Left ventricle myocardium inferior (tissue), 1 donor: ENCODE data around the gene TGOLN2. TPM values are rescaled to one million over a fixed set of nuclear protein-coding genes. Genes with fewer than 3 reads are reported as not detected.
"Not testable (repeated sequence)": the region's sequence is repeated elsewhere in the genome, so short reads cannot be mapped to it uniquely, and the experiment has no call there.

ENCODE experiments used
- DNase-seq: peaks from one replicate; pipeline ENCODE4 v3.0.0-alpha.2; 2020
- H3K27ac ChIP-seq: fragments of 200-600 bp; replicated peaks from 2 replicates; pipeline ENCODE4 v1.8.0; 2021
- H3K27me3 ChIP-seq: fragments of 200-600 bp; 2 replicates; pipeline ENCODE4 v1.8.0; 2021; ENCODE audit warnings: low read depth
- H3K36me3 ChIP-seq: fragments of 200-600 bp; 2 replicates; pipeline ENCODE4 v1.8.0; 2021
- H3K4me1 ChIP-seq: fragments of 200-600 bp; 2 replicates; pipeline ENCODE4 v1.8.0; 2021
- H3K4me3 ChIP-seq: fragments of 200-600 bp; 2 replicates; pipeline ENCODE4 v1.8.0; 2021; ENCODE audit warnings: mild to moderate bottlenecking, moderate library complexity
- H3K9me3 ChIP-seq: fragments of 200-600 bp; replicated peaks from 2 replicates; pipeline ENCODE4 v1.8.0; 2021
- intact Hi-C: fragments of 100-400 bp; cut with micrococcal nuclease; formaldehyde crosslinking; loops from one replicate; pipeline ENCODE4 v1.11.0; 2022
- total RNA-seq: library from RNA; stranded (reverse); fragmentation: NEBNext Ultra II Directional; extraction: Animal tissue kit (Norgen Biotek cat#: 25700); gene quantifications from one replicate; pipeline ENCODE4 v1.2.1, GENCODE V29; 2021
- TF ChIP-seq, protein P1 (sequence below): fragments of 200-600 bp; IDR thresholded peaks from 2 replicates; pipeline ENCODE4 v1.8.0; 2021; ENCODE audit warnings: antibody characterized with exemption, mild to moderate bottlenecking, borderline replicate concordance
- donor health status: DM: no; HTN: yes; CAD: no; lungs with severe emphysema.

TGOLN2 gene
- total RNA-seq, 1 donor from 2014 or later: 71.5 TPM

DNA sequence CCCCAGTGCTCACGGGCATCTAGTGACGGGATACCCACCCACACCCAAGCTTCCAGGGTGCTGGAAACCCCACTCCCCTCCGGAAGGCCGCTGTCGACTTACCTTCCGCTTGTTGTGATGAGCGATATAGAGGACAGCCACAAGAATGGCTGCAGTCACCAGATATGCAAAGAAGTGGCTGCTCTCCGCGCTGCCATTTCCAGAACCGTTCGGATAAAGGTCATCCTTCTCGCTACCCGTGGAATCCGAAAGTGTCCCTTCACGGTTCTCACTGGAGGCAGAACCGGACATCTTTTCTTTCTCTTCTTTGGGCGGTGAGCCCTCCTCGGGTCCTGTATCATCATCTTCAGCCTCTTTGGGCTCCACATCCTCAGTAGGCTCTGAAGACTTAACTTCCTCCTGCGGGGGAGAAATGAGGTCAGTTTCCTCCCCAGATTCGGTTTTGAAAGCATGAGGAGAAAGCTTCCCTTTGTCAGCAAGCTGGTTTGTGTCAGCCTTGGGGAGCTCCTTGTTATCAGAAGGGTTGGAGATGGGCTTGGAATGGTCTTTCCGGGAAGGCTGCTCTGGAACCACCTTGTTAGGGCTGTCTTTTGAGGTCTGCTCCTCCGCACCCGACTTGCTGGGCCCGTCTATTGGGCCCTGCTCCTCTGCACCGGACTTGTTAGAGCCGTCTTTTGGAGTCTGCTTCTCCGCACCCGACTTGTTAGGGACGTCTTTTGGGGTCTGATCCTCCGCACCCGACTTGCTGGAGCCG, 1.2 kb downstream of the TGOLN2 start:
- Histone ChIP-seq H3K27me3 (no peaks in the 10 kb centered on the region), H3K4me1 (peaks cover 70% of the 10 kb centered on the region), H3K36me3 (peaks cover 34% of the 10 kb centered on the region), H3K27ac (peak overlapping the region; percentile 98), H3K4me3 (peak overlapping the region; percentile 81), H3K9me3 (no peaks in the 10 kb centered on the region)
- intact Hi-C loops: no loop called here
- TF ChIP-seq, protein P1, sequence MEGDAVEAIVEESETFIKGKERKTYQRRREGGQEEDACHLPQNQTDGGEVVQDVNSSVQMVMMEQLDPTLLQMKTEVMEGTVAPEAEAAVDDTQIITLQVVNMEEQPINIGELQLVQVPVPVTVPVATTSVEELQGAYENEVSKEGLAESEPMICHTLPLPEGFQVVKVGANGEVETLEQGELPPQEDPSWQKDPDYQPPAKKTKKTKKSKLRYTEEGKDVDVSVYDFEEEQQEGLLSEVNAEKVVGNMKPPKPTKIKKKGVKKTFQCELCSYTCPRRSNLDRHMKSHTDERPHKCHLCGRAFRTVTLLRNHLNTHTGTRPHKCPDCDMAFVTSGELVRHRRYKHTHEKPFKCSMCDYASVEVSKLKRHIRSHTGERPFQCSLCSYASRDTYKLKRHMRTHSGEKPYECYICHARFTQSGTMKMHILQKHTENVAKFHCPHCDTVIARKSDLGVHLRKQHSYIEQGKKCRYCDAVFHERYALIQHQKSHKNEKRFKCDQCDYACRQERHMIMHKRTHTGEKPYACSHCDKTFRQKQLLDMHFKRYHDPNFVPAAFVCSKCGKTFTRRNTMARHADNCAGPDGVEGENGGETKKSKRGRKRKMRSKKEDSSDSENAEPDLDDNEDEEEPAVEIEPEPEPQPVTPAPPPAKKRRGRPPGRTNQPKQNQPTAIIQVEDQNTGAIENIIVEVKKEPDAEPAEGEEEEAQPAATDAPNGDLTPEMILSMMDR: no peak
- no peak for DNase-seq

GRCh38 chr2:85325466-85325811, 2.4 kb downstream of the TGOLN2 start:
- Histone ChIP-seq H3K36me3 (peaks cover 45% of the 10 kb centered on the region), H3K4me1 (peaks cover 78% of the 10 kb centered on the region), H3K4me3 (peak overlapping the region; percentile 81), H3K27me3 (no peaks in the 10 kb centered on the region), H3K9me3 (no peaks in the 10 kb centered on the region), H3K27ac (no peak overlapping the region)
- DNase-seq: no peak
- TF ChIP-seq, protein P1: no peak
- intact Hi-C loops: no loop called here

DNA sequence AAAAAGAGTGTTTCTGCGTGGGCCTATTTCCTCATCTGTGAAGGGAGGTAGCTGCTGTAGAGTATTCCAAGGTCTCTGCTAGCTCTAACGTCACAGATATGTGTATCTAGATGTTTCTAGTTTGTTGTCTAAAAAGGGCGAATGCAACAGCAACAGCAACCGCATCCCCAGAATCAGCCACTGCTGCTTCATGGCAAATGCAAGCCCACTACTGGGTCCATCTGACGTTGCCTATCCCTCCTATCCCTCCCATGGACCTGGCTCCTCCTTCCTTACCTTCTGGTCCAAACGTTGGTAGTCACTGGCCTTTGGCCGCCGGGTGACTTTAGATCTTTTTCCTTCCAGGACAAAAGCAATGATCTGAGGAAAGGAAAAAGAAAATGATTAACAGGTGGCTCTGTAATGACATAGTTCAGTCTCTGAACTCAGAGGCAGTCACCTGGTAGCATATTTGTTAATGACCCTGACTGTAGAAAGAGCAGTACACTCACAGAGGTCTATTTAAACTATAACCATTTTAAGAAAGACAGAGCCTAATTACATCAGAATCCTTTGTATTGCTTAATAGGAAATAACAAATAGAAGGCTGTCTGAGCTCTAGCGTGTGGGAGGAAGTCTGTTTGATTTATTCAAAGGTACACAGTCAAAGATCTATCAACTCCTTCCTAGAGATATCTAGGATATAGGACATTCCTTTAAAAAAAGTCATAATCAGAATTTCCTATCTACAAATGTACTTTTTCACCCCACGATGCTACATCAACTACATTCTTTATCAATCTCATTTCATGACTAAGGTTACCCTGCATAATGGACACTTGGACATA, 2.9 kb downstream of the TGOLN2 start:
- no peak for DNase-seq
- intact Hi-C loops: no loop called here
- Histone ChIP-seq H3K27me3 (no peaks in the 10 kb centered on the region), H3K4me1 (peaks cover 78% of the 10 kb centered on the region), H3K27ac (no peak overlapping the region), H3K4me3 (peak overlapping the region; percentile 81), H3K9me3 (no peaks in the 10 kb centered on the region), H3K36me3 (peaks cover 51% of the 10 kb centered on the region)
- TF ChIP-seq, protein P1: no peak

DNA sequence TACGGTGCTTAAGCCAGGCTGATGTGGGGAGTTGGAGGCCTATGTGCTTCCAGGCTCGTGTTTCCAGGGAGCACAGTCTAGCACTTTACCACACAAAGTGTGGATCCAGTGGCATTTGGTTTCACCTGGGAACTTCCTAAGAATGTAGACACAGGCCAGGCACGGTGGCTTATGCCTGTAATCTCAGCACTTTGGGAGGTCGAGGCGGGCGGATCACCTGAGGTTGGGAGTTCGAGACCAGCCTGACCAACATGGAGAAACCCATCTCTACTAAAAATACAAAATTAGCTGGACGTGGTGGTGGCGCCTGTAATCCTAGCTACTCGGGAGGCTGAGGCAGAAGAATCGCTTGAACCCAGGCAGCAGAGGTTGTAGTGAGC, 3.8 kb downstream of the TGOLN2 start:
- H3K27ac ChIP-seq, DNase-seq, H3K9me3 ChIP-seq, H3K4me3 ChIP-seq, intact Hi-C loops, H3K27me3 ChIP-seq: not testable (repeated sequence)
- Histone ChIP-seq H3K4me1 (peaks cover 79% of the 10 kb centered on the region), H3K36me3 (peaks cover 58% of the 10 kb centered on the region)

GRCh38 chr2:85323351-85323987, 4.3 kb downstream of the TGOLN2 start:
- DNase-seq: no peak
- Histone ChIP-seq H3K4me3 (no peak overlapping the region), H3K27me3 (no peaks in the 10 kb centered on the region), H3K27ac (no peak overlapping the region), H3K36me3 (peaks cover 62% of the 10 kb centered on the region), H3K4me1 (peaks cover 80% of the 10 kb centered on the region), H3K9me3 (no peaks in the 10 kb centered on the region)
- intact Hi-C loops: no loop called here
- TF ChIP-seq, protein P1: no peak
